ENCODE data around the gene RPEL1.

The RPEL1 gene

DNA sequence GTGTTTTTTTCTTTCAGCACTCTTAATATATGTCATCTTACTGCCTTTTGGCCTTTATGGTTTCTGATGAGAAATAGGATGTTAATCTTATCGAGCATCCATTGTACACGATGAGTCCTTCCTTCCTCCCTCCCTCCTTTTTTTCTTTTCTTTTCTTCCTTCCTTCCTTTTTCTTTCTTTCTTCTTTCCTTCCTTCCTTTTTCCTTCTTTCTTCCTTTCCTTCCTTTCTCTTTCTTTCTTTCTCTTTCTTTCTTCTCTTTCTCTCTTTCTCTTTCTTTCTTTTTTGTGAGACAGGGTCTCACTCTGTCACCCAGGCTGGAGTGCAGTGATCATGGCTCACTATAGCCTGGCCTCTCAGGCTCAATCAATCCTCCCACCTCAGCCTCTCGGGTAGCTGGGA lies 8.4 kb downstream of the RPEL1 start:
- Histone ChIP-seq H3K27ac (replicated peaks) (no peak overlapping the region), H3K4me3 (replicated peaks; ENCODE audit: insufficient read depth, low read length) (no peak overlapping the region), H3K27me3 (ENCODE audit: insufficient read depth, poor library complexity, severe bottlenecking) (no peaks in the 10 kb centered on the region)
- DNase-seq (ENCODE audit: low read depth in 1 of 2, low spot score in 1 of 2): no peak
- no peak for TF ChIP-seq GABPA (IDR thresholded peaks at IDR 0.05; ENCODE audit: low read depth)
- TF ChIP-seq, protein P1, sequence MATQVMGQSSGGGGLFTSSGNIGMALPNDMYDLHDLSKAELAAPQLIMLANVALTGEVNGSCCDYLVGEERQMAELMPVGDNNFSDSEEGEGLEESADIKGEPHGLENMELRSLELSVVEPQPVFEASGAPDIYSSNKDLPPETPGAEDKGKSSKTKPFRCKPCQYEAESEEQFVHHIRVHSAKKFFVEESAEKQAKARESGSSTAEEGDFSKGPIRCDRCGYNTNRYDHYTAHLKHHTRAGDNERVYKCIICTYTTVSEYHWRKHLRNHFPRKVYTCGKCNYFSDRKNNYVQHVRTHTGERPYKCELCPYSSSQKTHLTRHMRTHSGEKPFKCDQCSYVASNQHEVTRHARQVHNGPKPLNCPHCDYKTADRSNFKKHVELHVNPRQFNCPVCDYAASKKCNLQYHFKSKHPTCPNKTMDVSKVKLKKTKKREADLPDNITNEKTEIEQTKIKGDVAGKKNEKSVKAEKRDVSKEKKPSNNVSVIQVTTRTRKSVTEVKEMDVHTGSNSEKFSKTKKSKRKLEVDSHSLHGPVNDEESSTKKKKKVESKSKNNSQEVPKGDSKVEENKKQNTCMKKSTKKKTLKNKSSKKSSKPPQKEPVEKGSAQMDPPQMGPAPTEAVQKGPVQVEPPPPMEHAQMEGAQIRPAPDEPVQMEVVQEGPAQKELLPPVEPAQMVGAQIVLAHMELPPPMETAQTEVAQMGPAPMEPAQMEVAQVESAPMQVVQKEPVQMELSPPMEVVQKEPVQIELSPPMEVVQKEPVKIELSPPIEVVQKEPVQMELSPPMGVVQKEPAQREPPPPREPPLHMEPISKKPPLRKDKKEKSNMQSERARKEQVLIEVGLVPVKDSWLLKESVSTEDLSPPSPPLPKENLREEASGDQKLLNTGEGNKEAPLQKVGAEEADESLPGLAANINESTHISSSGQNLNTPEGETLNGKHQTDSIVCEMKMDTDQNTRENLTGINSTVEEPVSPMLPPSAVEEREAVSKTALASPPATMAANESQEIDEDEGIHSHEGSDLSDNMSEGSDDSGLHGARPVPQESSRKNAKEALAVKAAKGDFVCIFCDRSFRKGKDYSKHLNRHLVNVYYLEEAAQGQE (IDR thresholded peaks at IDR 0.05; ENCODE audit: insufficient replicate concordance, low read depth): no peak
- no peak for TF ChIP-seq POLR2AphosphoS5 (IDR thresholded peaks at IDR 0.05; ENCODE audit: low read depth)

DNA sequence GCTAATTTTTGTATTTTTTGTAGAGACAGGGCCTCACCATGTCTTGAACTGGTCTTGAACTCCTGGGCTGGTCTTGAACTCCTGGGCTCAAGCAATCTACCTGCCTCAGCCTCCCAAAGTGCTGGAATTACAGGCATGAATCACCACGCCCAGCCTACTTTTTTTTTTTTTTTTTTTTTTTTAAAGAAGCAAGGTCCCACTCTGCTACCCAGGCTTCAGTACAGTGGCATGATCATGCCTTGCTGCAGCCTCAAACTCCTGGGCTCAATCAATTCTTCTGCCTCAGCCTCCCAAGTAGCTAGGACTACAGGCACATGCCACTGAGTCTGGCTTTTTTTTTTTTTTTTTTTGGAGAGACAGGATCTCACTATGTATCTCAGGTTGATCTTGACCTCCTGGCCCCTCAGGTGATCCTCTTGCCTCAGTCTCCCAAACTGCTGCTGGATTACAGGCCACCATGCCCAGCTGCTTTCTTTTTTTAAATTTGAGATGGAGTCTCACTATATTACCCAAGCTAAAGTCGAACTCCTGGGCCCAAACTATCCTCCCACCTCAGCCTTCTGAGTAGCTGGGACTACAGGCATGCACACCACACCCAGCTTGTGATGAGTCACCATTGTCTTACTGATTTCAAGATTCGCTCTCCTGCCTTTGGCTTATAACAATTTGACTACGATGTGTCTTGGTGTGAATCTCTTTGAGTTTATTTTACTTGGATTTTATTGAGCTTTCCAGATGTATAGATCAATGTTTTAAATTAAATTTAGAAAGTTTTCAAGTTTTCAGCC lies 9.0 kb downstream of the RPEL1 start:
- no peak for TF ChIP-seq SPI1 (IDR thresholded peaks at IDR 0.05; ENCODE audit: borderline replicate concordance, low read depth)
- TF ChIP-seq, protein P2, sequence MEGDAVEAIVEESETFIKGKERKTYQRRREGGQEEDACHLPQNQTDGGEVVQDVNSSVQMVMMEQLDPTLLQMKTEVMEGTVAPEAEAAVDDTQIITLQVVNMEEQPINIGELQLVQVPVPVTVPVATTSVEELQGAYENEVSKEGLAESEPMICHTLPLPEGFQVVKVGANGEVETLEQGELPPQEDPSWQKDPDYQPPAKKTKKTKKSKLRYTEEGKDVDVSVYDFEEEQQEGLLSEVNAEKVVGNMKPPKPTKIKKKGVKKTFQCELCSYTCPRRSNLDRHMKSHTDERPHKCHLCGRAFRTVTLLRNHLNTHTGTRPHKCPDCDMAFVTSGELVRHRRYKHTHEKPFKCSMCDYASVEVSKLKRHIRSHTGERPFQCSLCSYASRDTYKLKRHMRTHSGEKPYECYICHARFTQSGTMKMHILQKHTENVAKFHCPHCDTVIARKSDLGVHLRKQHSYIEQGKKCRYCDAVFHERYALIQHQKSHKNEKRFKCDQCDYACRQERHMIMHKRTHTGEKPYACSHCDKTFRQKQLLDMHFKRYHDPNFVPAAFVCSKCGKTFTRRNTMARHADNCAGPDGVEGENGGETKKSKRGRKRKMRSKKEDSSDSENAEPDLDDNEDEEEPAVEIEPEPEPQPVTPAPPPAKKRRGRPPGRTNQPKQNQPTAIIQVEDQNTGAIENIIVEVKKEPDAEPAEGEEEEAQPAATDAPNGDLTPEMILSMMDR (IDR thresholded peaks at IDR 0.05; ENCODE audit: insufficient read depth, low read length): no peak
- TF ChIP-seq, protein P1 (IDR thresholded peaks at IDR 0.05; ENCODE audit: insufficient replicate concordance, low read depth): no peak
- TF ChIP-seq GABPA (IDR thresholded peaks at IDR 0.05; ENCODE audit: low read depth): no peak
- TF ChIP-seq POLR2AphosphoS5 (IDR thresholded peaks at IDR 0.05; ENCODE audit: low read depth): no peak
- H3K27me3 ChIP-seq (ENCODE audit: insufficient read depth, poor library complexity, severe bottlenecking): no peaks in the 10 kb centered on the region
- H3K4me3 ChIP-seq (replicated peaks; ENCODE audit: insufficient read depth, low read length): no peak overlapping the region
- H3K27ac ChIP-seq (replicated peaks): no peak overlapping the region
- no peak for DNase-seq (ENCODE audit: low read depth in 1 of 2, low spot score in 1 of 2)

DNA sequence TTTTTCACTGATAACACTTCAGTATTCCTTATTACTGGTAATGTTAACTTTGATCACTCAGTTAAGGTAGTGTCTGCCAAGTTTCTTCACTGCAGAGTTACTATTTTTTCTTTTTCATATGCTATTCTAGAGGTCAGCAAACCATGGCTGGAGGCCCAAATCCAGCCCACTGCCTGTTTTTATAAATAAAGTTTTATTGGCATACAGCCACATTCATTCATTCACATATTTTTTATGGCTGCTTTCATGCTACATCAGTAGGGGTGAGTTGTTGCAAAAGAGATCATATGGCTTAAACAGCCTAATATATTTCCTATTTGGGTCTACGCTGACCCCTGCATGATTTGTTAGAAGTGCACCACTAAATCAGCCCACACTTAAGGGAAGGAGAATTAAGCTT lies 10.9 kb downstream of the RPEL1 start:
- H3K27ac ChIP-seq (replicated peaks): no peak overlapping the region
- TF ChIP-seq POLR2AphosphoS5 (IDR thresholded peaks at IDR 0.05; ENCODE audit: low read depth) (no peak), GABPA (IDR thresholded peaks at IDR 0.05; ENCODE audit: low read depth) (no peak), SPI1 (IDR thresholded peaks at IDR 0.05; ENCODE audit: borderline replicate concordance, low read depth) (no peak)
- TF ChIP-seq, protein P1 (IDR thresholded peaks at IDR 0.05; ENCODE audit: insufficient replicate concordance, low read depth): no peak
- TF ChIP-seq, protein P2 (IDR thresholded peaks at IDR 0.05; ENCODE audit: insufficient read depth, low read length): no peak
- DNase-seq (ENCODE audit: low read depth in 1 of 2, low spot score in 1 of 2): no peak
- H3K4me3 ChIP-seq (replicated peaks; ENCODE audit: insufficient read depth, low read length): no peak overlapping the region
- no peaks in the 10 kb centered on the region for H3K27me3 ChIP-seq (ENCODE audit: insufficient read depth, poor library complexity, severe bottlenecking)

Measured in HL-60 (cell line).